Activated T-cell treated with anti-CD3 and anti-CD28 coated beads, Interleukin-2, amount 50 U/mL, for 24 hours (primary cell): Measurements from ENCODE around the gene ARL17B.
A peak's percentile ranks its signal among the peaks of the same experiment; 100 is the strongest.
"Not testable (repeated sequence)": the region's sequence is repeated elsewhere in the genome, so short reads cannot be mapped to it uniquely, and the experiment has no call there.

ENCODE experiments used
- DNase-seq: peaks from one replicate; pipeline ENCODE4 v3.0.0-alpha.2; 2020
- H3K27ac Mint-ChIP-seq: 2 replicates; pipeline ENCODE4 v1.8.0; 2020; ENCODE audit warnings: mild to moderate bottlenecking, mixed read lengths
- H3K27me3 Mint-ChIP-seq: 2 replicates; pipeline ENCODE4 v1.8.0; 2020; ENCODE audit warnings: mixed read lengths
- H3K36me3 Mint-ChIP-seq: 2 replicates; pipeline ENCODE4 v1.8.0; 2020; ENCODE audit warnings: low read depth, mixed read lengths
- H3K4me1 Mint-ChIP-seq: 2 replicates; pipeline ENCODE4 v1.8.0; 2020; ENCODE audit warnings: low read depth, mixed read lengths
- H3K4me3 Mint-ChIP-seq: 2 replicates; pipeline ENCODE4 v1.8.0; 2020; ENCODE audit warnings: mild to moderate bottlenecking, moderate library complexity, mixed read lengths
- H3K9me3 Mint-ChIP-seq: 2 replicates; pipeline ENCODE4 v1.8.0; 2020; ENCODE audit warnings: mixed read lengths

The ARL17B gene

DNA sequence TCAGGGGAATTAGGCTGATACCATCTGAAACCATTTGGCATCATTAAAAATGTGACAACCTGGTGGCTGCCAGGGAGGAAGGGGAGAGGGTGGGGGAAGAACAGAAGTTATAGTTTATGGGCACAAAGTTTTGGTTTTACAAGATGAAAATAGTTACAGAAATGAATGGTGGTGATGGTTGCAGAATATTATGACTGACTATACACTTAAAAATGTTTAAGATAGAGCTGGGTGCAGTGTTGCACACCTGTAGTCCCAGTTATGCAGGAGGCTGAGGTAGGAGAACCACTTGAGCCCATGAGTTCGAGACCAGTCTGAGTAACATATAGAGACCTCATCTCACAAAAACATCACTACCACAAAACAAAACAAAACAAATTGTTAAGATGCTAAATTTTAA, 12.5 kb downstream of the ARL17B start:
- not testable (repeated sequence) for H3K4me1 Mint-ChIP-seq, DNase-seq, H3K4me3 Mint-ChIP-seq, H3K9me3 Mint-ChIP-seq, H3K36me3 Mint-ChIP-seq, H3K27ac Mint-ChIP-seq, H3K27me3 Mint-ChIP-seq

DNA sequence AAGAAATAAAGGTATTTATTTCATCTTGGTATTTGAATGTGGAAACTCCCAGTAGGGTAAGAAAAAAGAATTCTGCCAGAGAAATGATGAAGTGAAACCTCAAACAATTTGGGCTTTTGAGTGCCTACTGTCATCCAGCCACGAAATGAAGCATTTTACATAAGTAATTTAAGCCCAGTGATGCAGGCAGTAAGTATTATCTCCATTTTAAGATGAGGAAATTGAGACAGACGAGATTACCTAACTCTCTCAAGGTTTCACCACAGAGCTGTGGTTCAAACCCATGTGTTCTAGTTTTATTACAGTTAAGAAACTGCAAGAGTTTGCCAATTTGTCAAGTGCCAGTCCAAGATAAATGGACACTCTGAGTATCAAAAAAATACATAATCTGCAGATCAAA, 13.2 kb downstream of the ARL17B start:
- H3K27me3 Mint-ChIP-seq, H3K36me3 Mint-ChIP-seq, H3K9me3 Mint-ChIP-seq, H3K4me3 Mint-ChIP-seq, DNase-seq, H3K27ac Mint-ChIP-seq, H3K4me1 Mint-ChIP-seq: not testable (repeated sequence)

DNA sequence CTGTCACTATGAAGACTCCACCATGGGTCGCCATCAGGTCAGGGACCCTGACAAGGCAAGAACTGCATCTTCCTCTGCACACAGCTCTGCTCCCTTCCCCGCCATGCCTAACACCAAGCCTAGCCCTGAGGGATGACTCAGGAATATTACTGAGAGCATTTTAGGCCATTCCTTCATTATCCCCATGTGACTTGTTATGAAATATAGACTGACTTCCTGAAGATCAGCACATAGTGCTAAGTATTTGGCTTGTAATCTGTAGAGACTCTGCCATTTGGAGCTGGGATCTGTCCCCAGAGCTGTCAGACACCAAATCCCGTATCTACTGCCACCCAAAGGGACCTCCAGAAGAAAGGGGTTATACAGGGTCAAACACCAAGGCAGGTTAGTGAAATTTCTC, 19.4 kb downstream of the ARL17B start:
- DNase-seq, H3K4me3 Mint-ChIP-seq, H3K4me1 Mint-ChIP-seq, H3K27me3 Mint-ChIP-seq, H3K27ac Mint-ChIP-seq, H3K9me3 Mint-ChIP-seq, H3K36me3 Mint-ChIP-seq: not testable (repeated sequence)

DNA sequence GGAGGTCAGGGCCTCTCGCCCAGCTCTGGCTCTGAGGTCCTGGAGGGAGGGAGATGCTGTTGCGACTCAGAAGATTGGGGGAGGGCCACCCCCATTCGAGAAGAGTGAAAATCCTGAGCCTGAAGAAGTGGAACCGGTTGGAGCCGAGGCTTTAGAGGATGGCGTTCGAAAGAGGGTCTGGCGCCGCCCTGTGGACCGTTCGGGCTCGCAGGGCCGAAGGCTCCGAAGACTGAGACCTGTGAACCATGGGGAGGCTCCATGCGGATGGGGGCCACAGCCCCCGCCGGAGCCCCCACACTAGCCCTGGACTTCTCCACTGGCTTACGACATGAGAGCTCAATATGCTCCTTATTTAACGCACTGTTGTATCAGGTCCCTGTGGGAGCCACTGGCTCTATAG, 20.3 kb downstream of the ARL17B start:
- not testable (repeated sequence) for H3K9me3 Mint-ChIP-seq, H3K4me3 Mint-ChIP-seq, H3K4me1 Mint-ChIP-seq

DNA sequence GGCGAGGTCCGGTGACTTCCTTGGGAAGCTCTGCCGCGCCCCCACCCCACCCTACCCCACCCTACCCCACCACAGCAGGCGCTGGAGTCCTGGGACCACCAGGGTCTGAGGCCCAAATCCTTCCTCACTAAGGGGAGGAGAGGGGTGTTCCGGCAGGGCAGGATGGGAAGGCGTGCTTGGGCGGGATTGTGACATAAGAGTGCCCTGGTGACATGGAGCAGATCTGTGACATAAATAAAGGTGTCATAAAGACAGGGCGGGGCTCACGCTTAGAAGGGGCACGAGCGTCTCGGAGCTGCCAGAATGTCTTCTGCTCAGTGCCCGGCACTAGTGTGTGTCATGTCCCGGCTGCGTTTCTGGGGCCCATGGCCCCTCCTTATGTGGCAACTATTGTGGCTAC, 66.7 kb downstream of the ARL17B start, which contains the start of gene LRRC37A:
Gene LRRC37A, plus strand, starts transcription at position 301 of the 400 bp plus-strand sequence. Its CDS starts 3 bp downstream, at position 304.
- not testable (repeated sequence) for H3K27me3 Mint-ChIP-seq, H3K4me3 Mint-ChIP-seq, H3K4me1 Mint-ChIP-seq, H3K9me3 Mint-ChIP-seq, DNase-seq, H3K27ac Mint-ChIP-seq, H3K36me3 Mint-ChIP-seq

More for the DNA sequence above, 20.3 kb downstream of the ARL17B start:
- not testable (repeated sequence) for DNase-seq, H3K27ac Mint-ChIP-seq, H3K36me3 Mint-ChIP-seq, H3K27me3 Mint-ChIP-seq

DNA sequence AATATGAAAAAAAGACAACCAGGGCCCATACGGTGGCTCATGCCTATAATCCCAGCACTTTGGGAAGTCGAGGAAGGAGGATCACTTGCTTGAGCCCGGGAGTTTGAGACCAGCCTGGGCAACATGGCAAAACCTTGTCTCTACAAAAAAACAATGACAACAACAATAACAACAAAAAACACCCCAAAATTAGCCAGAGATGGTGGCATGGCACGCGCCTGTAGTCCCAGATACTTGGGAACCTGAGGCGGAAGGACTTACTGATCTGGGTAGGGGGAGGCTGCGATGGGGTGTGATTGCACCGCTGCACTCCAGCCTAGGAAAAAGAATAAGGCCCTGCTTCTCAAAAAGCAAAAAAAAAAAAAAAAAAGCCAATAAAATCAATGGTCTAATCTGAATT, 69.9 kb downstream of the ARL17B start:
- not testable (repeated sequence) for DNase-seq, H3K4me1 Mint-ChIP-seq, H3K36me3 Mint-ChIP-seq, H3K4me3 Mint-ChIP-seq, H3K27me3 Mint-ChIP-seq, H3K27ac Mint-ChIP-seq, H3K9me3 Mint-ChIP-seq

DNA sequence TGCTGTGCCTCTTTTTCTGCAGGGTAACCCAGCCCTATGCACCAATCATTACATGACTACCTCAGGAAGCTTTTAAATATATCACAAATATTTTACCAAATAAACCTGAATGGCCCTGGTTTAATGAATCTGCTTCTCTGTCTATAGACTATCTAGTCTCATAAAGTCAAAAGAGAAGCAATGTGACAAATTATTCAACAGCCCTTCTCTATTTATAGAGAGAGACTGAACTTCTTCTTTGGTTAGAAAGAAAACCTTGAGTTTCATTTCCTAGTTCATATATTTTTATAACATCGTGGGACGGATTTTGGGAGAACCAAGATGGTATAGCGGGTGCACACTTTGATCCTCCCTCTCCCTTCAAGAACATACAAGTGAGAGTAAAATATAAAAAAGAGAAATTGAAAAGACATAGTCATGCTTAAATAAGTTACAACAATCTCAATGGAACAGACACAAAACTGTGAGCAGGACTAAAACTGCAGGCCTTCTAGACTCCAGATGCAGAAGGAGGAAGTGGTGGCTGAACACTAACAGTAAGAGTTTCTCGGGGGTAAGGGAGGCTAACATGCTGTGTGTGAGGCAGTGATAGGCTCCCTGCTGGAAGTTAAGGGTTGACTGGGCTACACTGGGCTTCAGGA, 70.5 kb downstream of the ARL17B start:
- H3K27ac Mint-ChIP-seq, DNase-seq, H3K4me1 Mint-ChIP-seq, H3K27me3 Mint-ChIP-seq, H3K4me3 Mint-ChIP-seq, H3K36me3 Mint-ChIP-seq, H3K9me3 Mint-ChIP-seq: not testable (repeated sequence)

DNA sequence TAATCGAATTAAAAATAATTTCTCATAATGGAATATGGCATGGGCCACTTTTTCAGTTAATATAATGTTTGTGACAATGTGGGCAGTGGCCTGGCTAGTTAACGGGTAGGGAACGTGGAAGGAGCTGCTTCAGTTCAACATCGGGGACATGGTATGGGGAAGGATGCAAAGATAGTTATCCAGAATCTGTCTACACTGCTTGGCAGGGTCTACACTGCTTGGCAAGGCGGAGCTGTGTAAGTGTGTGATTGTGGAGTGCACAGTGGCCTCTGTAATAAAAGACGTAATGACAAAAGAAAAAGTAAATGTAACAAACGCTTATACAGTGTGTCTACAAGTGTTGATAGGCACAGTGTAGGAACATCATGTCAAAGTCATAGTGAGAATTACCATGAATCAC, 74.0 kb downstream of the ARL17B start:
- DNase-seq, H3K27me3 Mint-ChIP-seq, H3K27ac Mint-ChIP-seq, H3K36me3 Mint-ChIP-seq, H3K4me3 Mint-ChIP-seq, H3K9me3 Mint-ChIP-seq: not testable (repeated sequence)
- peaks cover 26% of the 10 kb centered on the region for H3K4me1 Mint-ChIP-seq

DNA sequence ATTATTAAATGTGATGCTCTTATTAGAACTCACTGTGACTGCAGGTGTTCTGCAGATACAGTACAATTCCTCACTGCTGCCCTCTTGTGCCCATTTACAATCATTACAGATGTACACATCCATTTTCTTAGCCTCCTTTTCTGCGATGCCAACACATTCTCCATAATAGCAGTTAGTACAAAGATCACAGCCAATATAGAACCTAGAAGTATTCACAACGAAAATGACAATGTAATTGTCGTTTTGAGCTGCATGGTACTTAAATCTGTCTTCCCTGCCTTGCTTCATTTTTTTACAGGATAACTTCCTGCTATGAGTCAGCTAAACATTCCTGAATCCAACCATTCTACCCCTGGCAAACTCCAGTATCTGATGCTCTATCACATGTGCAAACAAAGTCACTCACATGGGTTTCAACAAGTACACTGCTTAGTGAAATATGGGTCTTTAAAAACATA, 74.8 kb downstream of the ARL17B start:
- DNase-seq, H3K4me3 Mint-ChIP-seq, H3K36me3 Mint-ChIP-seq, H3K27me3 Mint-ChIP-seq, H3K27ac Mint-ChIP-seq, H3K9me3 Mint-ChIP-seq: not testable (repeated sequence)
- peaks cover 26% of the 10 kb centered on the region for H3K4me1 Mint-ChIP-seq

DNA sequence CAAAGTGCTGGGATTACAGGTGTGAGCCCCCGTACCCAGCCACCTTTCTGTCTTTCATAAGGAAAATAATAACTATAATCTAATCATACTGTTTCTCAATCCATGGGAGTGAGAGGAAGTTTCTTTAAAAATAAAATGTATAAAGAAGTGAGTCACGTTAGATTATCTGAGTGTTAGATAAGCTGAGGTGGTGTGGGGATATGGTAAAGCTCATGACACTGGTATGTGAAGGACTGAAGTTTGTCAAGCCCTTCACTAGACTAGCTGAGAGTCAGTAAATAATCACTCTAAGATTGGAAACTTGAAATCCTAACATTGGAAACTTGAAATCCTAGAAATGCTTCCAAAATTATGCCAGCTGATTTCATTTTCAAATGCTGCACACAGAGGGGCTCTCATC, 76.1 kb downstream of the ARL17B start:
- H3K4me1 Mint-ChIP-seq, result peaks cover 24% of the 10 kb centered on the region
- H3K36me3 Mint-ChIP-seq, DNase-seq: not testable (repeated sequence)

DNA sequence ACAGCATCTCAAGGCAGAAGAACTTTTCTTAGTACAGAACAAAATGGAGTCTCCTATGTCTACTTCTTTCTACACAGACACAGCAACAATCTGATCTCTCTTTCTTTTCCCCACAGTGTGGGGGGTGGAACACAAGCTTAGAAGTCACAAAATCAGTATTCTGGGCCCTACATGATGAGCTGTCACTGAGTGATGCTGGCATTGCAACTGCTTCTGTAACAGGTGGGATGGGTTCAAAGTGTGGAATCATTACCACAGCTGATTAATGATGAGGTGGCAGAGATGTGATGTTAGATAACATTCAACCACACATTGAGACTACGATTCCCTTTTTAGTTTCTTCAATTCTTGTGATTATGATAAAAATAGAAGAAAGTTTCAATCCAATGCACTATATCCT, 77.1 kb downstream of the ARL17B start:
- H3K36me3 Mint-ChIP-seq, DNase-seq, H3K9me3 Mint-ChIP-seq, H3K27me3 Mint-ChIP-seq, H3K4me3 Mint-ChIP-seq: not testable (repeated sequence)
- H3K27ac Mint-ChIP-seq, result peak overlapping the region; percentile 82
- H3K4me1 Mint-ChIP-seq, result peaks cover 24% of the 10 kb centered on the region

More for the DNA sequence above, 76.1 kb downstream of the ARL17B start:
- not testable (repeated sequence) for H3K27me3 Mint-ChIP-seq, H3K4me3 Mint-ChIP-seq, H3K9me3 Mint-ChIP-seq, H3K27ac Mint-ChIP-seq

DNA sequence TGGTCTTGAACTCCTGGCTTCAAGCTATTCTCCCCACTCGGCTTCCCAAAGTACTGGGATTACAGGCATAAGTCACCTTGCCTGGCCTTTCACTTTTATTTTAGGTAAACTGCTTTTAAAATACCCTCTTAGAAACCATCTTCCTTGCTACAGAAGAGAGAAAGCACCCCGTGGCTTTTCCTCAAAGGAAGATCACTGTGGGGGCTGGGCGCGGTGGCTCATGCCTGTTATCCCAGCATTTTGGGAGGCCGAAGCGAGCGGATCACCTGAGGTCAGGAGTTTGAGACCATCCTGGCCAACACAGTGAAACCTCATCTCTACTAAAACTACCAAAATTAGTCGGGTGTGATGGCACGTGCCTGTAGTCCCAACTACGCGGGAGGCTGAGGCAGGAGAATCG, 78.9 kb downstream of the ARL17B start:
- peaks cover 24% of the 10 kb centered on the region for H3K4me1 Mint-ChIP-seq
- DNase-seq, H3K36me3 Mint-ChIP-seq, H3K4me3 Mint-ChIP-seq, H3K27me3 Mint-ChIP-seq, H3K9me3 Mint-ChIP-seq, H3K27ac Mint-ChIP-seq: not testable (repeated sequence)

DNA sequence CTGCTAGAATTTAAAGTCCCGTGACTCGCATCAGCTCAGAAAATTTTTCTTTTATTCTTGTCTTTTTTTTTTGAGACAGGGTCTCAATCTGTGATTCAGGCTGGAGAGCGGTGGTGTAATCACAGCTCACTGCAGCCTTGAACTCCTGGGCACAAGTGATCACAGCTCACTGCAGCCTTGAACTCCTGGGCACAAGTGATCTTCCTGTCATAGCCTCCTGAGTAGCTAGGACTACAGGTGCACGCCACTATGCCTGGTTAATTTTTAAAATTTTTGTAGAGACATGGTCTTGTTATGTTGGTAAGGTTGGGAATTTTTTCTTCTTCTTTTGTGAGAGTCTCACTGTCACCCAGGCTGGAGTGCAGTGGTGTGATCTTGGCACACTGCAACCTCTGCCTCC, 80.2 kb downstream of the ARL17B start:
- not testable (repeated sequence) for H3K9me3 Mint-ChIP-seq, DNase-seq

DNA sequence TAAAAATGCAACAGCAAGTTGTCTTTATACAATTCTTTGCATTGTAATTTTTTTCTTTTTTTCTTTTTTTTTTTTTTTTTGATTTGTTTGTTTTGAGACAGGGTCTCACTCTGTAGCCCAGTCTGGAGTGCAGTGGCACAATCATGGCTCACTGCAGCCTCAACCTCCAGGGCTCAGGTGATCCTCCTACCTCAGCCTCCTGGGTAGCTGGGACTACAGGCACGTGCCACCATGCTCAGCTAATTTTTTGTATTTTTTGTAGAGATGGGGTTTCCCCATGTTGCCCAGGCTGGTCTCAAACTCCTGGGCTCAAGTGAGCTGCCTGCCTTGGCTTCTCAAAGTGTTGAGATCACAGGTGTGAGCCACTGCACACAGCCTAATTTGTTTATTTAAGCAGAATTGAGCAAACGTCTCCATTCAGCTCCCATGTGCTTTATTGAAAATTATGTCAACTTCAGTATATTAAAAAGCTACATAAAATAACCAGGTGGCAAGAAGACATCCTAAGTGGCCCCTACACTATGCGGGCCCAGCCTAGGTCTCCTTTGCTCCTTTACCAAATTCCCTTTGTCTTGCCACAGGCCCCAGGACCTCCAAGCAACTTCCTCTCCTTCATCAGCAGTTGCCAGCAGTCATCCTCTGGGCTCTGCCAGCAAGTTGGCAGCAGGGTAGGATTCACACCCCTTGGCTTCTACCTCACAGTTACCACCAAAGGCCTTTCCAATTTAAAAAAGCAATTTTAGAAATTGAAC, 84.7 kb downstream of the ARL17B start:
- H3K4me1 Mint-ChIP-seq, DNase-seq, H3K9me3 Mint-ChIP-seq, H3K36me3 Mint-ChIP-seq, H3K27ac Mint-ChIP-seq, H3K27me3 Mint-ChIP-seq, H3K4me3 Mint-ChIP-seq: not testable (repeated sequence)

More for the DNA sequence above, 80.2 kb downstream of the ARL17B start:
- H3K4me3 Mint-ChIP-seq, H3K36me3 Mint-ChIP-seq, H3K27me3 Mint-ChIP-seq, H3K27ac Mint-ChIP-seq: not testable (repeated sequence)
- H3K4me1 Mint-ChIP-seq, result peaks cover 19% of the 10 kb centered on the region

DNA sequence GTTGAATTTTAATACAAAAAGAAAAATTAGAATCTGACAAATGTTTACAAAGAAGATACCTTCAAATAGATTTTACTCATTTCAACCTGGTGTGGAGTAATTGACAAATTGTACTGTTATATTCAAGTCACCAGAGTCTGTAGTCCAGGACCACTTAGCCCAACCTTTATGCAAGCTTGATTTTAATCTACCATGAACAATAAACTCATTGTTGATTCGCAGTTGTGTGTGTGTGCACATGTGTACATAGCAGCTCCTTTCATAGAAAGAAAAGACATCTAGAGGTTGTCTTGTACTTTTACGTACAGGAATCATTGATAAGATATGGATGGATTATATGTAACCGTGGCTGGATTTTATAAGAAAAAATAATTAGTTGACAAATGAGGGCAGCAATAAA, 87.3 kb downstream of the ARL17B start:
- Mint-ChIP-seq H3K9me3 (no peaks in the 10 kb centered on the region), H3K36me3 (no peaks in the 10 kb centered on the region), H3K27me3 (no peaks in the 10 kb centered on the region), H3K4me1 (no peaks in the 10 kb centered on the region), H3K27ac (no peak overlapping the region), H3K4me3 (no peak overlapping the region)
- DNase-seq, result no peak
